ENCODE measurements around the gene HECTD3.

DNA sequence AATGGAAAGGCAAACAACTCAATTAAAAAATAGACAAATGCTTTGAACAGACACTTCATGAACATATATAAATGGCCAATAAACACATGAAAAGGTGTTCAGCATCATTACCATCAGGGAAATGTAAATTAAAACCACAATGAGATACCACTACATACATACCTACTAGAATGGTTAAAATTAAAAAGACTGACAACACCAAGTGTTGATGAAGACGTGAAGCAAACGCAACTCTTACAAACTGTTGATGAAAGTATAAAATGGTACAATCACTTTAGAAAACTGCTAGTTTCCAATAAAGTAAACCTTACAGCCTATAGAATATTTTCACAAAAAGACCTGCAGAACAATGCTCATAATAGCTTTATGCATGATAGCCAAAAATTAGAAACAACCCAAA is 34.9 kb downstream of the HECTD3 start:
- TF ChIP-seq FOXM1 (IDR thresholded peaks at IDR 0.05; ENCODE audit: borderline replicate concordance): no peak
- TF ChIP-seq HDGF (IDR thresholded peaks at IDR 0.05; ENCODE audit: borderline replicate concordance): no peak
- TF ChIP-seq PKNOX1 (IDR thresholded peaks at IDR 0.05): no peak
- TF ChIP-seq ARNT (IDR thresholded peaks at IDR 0.05): no peak
- TF ChIP-seq L3MBTL2 (conservative IDR thresholded peaks at IDR 0.05): no peak
- no peak for TF ChIP-seq FOXK2 (IDR thresholded peaks at IDR 0.05)
- no peak for TF ChIP-seq BHLHE40 (IDR thresholded peaks at IDR 0.05; ENCODE audit: borderline replicate concordance)
- no peak for TF ChIP-seq TARDBP (IDR thresholded peaks at IDR 0.05)
- no peak for TF ChIP-seq SP1 (IDR thresholded peaks at IDR 0.05)
- TF ChIP-seq ELF4 (IDR thresholded peaks at IDR 0.05): no peak
- TF ChIP-seq FOXA1 (IDR thresholded peaks at IDR 0.05): no peak

All from HEK293T (cell line).